HCT116 (cell line): Measurements from ENCODE around the gene KANK2. TPM values are rescaled to one million over a fixed set of nuclear protein-coding genes. Genes with fewer than 3 reads are reported as not detected.

Source experiments
- ATAC-seq: fragments of 200-7000 bp; cut with Tn5 transposase; 2 replicates; pipeline ENCODE4 v1.9.1; 2020; ENCODE audit warnings: mild to moderate bottlenecking, moderate library complexity
- BruUV-seq: library from RNA; stranded (reverse); fragments of 400-500 nt; replicated peaks from 2 replicates; lab custom pipeline; 2021; lab: Mats Ljungman, UMichigan
- CTCF ChIA-PET: fragments of 300-600 bp; sonication (Branson Sonifier 250); formaldehyde crosslinking; loops from one replicate; lab custom pipeline; 2021; ENCODE audit warnings: antibody characterized with exemption; lab: Charles Lee
- POLR2A ChIA-PET: fragments of 300-600, 350-600 bp; sonication (Branson Sonifier 250); formaldehyde crosslinking; loops from one replicate; lab custom pipeline; 2021; ENCODE audit warnings: antibody characterized with exemption; lab: Charles Lee
- RAD21 ChIA-PET, 2 experiments: fragments of 300-600 bp; sonication (Branson Sonifier 250); formaldehyde crosslinking; loops; one replicate each; lab custom pipeline; 2023; ENCODE audit warnings: low total read pairs in 2 of 2; ENCODE audit not compliant: uncharacterized antibody in 2 of 2, unreplicated experiment in 2 of 2, low non-redundant PET in 1 of 2; lab: Charles Lee
- DNase-seq: peaks from one replicate; pipeline ENCODE4 v3.0.0-alpha.2; 2010; ENCODE audit warnings: low read depth, low spot score
- H2AFZ ChIP-seq: fragments of 200-600 bp; shearing (Covaris generic), sonication (generic); 2 replicates; pipeline ENCODE4 v1.6.1; 2017; ENCODE audit warnings: low read depth, mixed run types, mixed read lengths, antibody characterized with exemption, low read length; ENCODE audit not compliant: poor library complexity, severe bottlenecking
- H3K27ac ChIP-seq: 2 replicates; pipeline ENCODE4 v1.5.1; 2012; ENCODE audit warnings: low read depth, low read length
- H3K27me3 ChIP-seq: fragments of 200-600 bp; sonication (generic); 2 replicates; pipeline ENCODE4 v1.6.1; 2016; ENCODE audit warnings: mixed run types, low read length, mixed read lengths; ENCODE audit not compliant: insufficient read depth
- H3K36me3 ChIP-seq, 2 experiments: fragments of 200-500 bp in 1 of 2; fragments of 200-600 bp in 1 of 2; sonication (Bioruptor generic) in 1 of 2; sonication (generic) in 1 of 2; 2 replicates each; pipeline versions ENCODE4 v1.5.1 to v1.6.1; 2014 to 2016; ENCODE audit warnings: low read length in 2 of 2, inconsistent platforms in 1 of 2, mixed read lengths in 1 of 2, mixed run types in 1 of 2; ENCODE audit not compliant: insufficient read depth in 2 of 2, control insufficient read depth in 1 of 2
- H3K4me1 ChIP-seq, 2 experiments: fragments of 200-600 bp in 1 of 2; sonication (generic) in 1 of 2; 2 replicates each; pipeline versions ENCODE4 v1.5.1 to v1.6.1; 2012 to 2017; ENCODE audit warnings: low read length in 2 of 2, inconsistent platforms in 1 of 2, mild to moderate bottlenecking in 1 of 2, mixed read lengths in 1 of 2, mixed run types in 1 of 2, moderate library complexity in 1 of 2; ENCODE audit not compliant: insufficient read depth in 2 of 2, control insufficient read depth in 1 of 2
- H3K4me2 ChIP-seq: fragments of 200-600 bp; sonication (generic); 2 replicates; pipeline ENCODE4 v1.6.1; 2017; ENCODE audit warnings: mixed run types, low read length, mixed read lengths
- H3K4me3 ChIP-seq, 2 experiments: fragments of 200-600 bp in 1 of 2; sonication (generic) in 1 of 2; replicated peaks in 1 of 2; 2 replicates each; pipeline ENCODE4 v1.5.1; 2011 to 2016; ENCODE audit warnings: low read length in 2 of 2, control low read depth in 1 of 2, low read depth in 1 of 2, mild to moderate bottlenecking in 1 of 2, mixed read lengths in 1 of 2, mixed run types in 1 of 2
- H3K79me2 ChIP-seq: fragments of 200-600 bp; sonication (generic); 2 replicates; pipeline ENCODE4 v1.6.1; 2017; ENCODE audit warnings: mild to moderate bottlenecking, mixed run types, low read length, moderate library complexity, mixed read lengths; ENCODE audit not compliant: insufficient read depth
- H3K9ac ChIP-seq: fragments of 200-600 bp; sonication (generic); 2 replicates; pipeline ENCODE4 v1.6.1; 2016; ENCODE audit warnings: low read length, mixed read lengths
- H3K9me2 ChIP-seq: fragments of 200-600 bp; sonication (generic), shearing (Covaris generic); 2 replicates; pipeline ENCODE4 v1.6.1; 2017; ENCODE audit warnings: mixed run types, mild to moderate bottlenecking, moderate library complexity; ENCODE audit not compliant: insufficient read depth
- H3K9me3 ChIP-seq, 2 experiments: fragments of 200-500 bp in 1 of 2; fragments of 200-600 bp in 1 of 2; sonication (Bioruptor generic) in 1 of 2; sonication (generic) in 1 of 2; 2 replicates each; pipeline ENCODE4 v1.6.1; 2014 to 2017; ENCODE audit warnings: low read length in 2 of 2, mixed read lengths in 2 of 2, inconsistent platforms in 1 of 2, low read depth in 1 of 2, mild to moderate bottlenecking in 1 of 2, mixed run types in 1 of 2, moderate library complexity in 1 of 2; ENCODE audit not compliant: control insufficient read depth in 1 of 2, insufficient read depth in 1 of 2
- H4K20me1 ChIP-seq: fragments of 200-600 bp; sonication (generic), shearing (Covaris generic); 2 replicates; pipeline ENCODE4 v1.6.1; 2017; ENCODE audit warnings: mixed run types, mild to moderate bottlenecking, moderate library complexity; ENCODE audit not compliant: insufficient read depth
- CEBPB ChIP-seq: IDR thresholded peaks from 2 replicates; pipeline ENCODE4 v1.6.1; 2012; ENCODE audit warnings: low read depth
- EGR1 ChIP-seq: IDR thresholded peaks from 2 replicates; pipeline ENCODE4 v1.6.1; 2012; ENCODE audit warnings: low read depth
- ELF1 ChIP-seq: IDR thresholded peaks from 2 replicates; pipeline ENCODE4 v1.6.1; 2012; ENCODE audit warnings: low read depth, borderline replicate concordance
- EZH2phosphoT487 ChIP-seq: fragments of 200-600 bp; IDR thresholded peaks from 2 replicates; pipeline ENCODE4 v1.6.1; 2018; ENCODE audit warnings: antibody characterized with exemption, borderline replicate concordance
- FOSL1 ChIP-seq: IDR thresholded peaks from 2 replicates; pipeline ENCODE4 v1.6.1; 2012; ENCODE audit warnings: low read depth
- JUND ChIP-seq: IDR thresholded peaks from 2 replicates; pipeline ENCODE4 v1.6.1; 2012
- MAX ChIP-seq: IDR thresholded peaks from 2 replicates; pipeline ENCODE4 v1.6.1; 2012
- POLR2A ChIP-seq: IDR thresholded peaks from 2 replicates; pipeline ENCODE4 v1.7.0; 2011; ENCODE audit warnings: borderline replicate concordance; ENCODE audit not compliant: insufficient read depth, insufficient read length; ENCODE audit errors: extremely low read depth
- POLR2AphosphoS5 ChIP-seq: IDR thresholded peaks from 2 replicates; pipeline ENCODE4 v1.6.1; 2011; ENCODE audit warnings: mild to moderate bottlenecking, low read depth, low read length, moderate library complexity
- RAD21 ChIP-seq: IDR thresholded peaks from 2 replicates; pipeline ENCODE4 v1.6.1; 2012; ENCODE audit warnings: low read depth, mild to moderate bottlenecking
- REST ChIP-seq: IDR thresholded peaks from 2 replicates; pipeline ENCODE4 v1.6.1; 2012; ENCODE audit warnings: low read depth
- SIN3A ChIP-seq: IDR thresholded peaks from 2 replicates; pipeline ENCODE4 v1.6.1; 2012; ENCODE audit warnings: low read depth
- SP1 ChIP-seq: IDR thresholded peaks from 2 replicates; pipeline ENCODE4 v1.6.1; 2012; ENCODE audit warnings: low read depth
- SRF ChIP-seq: IDR thresholded peaks from 2 replicates; pipeline ENCODE4 v1.6.1; 2012; ENCODE audit warnings: low read depth
- TCF7L2 ChIP-seq: IDR thresholded peaks from 2 replicates; pipeline ENCODE4 v1.7.0; 2011; ENCODE audit warnings: borderline replicate concordance, inconsistent platforms; ENCODE audit not compliant: insufficient read depth, insufficient read length; ENCODE audit errors: extremely low read depth
- ZBTB33 ChIP-seq: IDR thresholded peaks from 2 replicates; pipeline ENCODE4 v1.6.1; 2011; ENCODE audit warnings: mild to moderate bottlenecking, low read length, moderate library complexity; ENCODE audit not compliant: insufficient replicate concordance; ENCODE audit errors: extremely low read depth
- ZFX ChIP-seq: fragments of 450-650 bp; IDR thresholded peaks from 2 replicates; pipeline ENCODE4 v1.6.1; 2017
- ZNF274 ChIP-seq: fragments of 200-500 bp; sonication (Bioruptor generic); IDR thresholded peaks from 2 replicates; pipeline ENCODE4 v1.6.1; 2014; ENCODE audit warnings: mild to moderate bottlenecking, low read depth, low read length, inconsistent platforms
- intact Hi-C: fragments of 100-400 bp; cut with micrococcal nuclease; formaldehyde crosslinking; loops from 2 replicates; pipeline ENCODE4 v1.10.0; 2022
- total RNA-seq: library from RNA; stranded (reverse); gene quantifications from one replicate; pipeline ENCODE4 v1.2.1, GENCODE V29; 2021; ENCODE audit not compliant: unreplicated experiment
- TF ChIP-seq, protein P1 (sequence below), 3 experiments: fragments of 200-600 bp in 1 of 3; sonication (generic) in 1 of 3; IDR thresholded peaks in 2 of 3; conservative IDR thresholded peaks in 1 of 3; 2 replicates each; pipeline ENCODE4 v1.5.1; 2012 to 2017; ENCODE audit warnings: low read depth in 2 of 3, low read length in 2 of 3, antibody characterized with exemption in 1 of 3, borderline replicate concordance in 1 of 3, control low read depth in 1 of 3, mild to moderate bottlenecking in 1 of 3, mixed read lengths in 1 of 3, mixed run types in 1 of 3, moderate library complexity in 1 of 3; ENCODE audit not compliant: insufficient read depth in 1 of 3

KANK2 gene
- total RNA-seq, 1 experiment from 2014 or later: 43.6 TPM

GRCh38 chr19:11166281-11167142 lies 30.8 kb downstream of the KANK2 start:
- no peak for ATAC-seq
- ChIA-PET CTCF (no interaction called here), RAD21 (no interaction called here), POLR2A (no interaction called here)
- BruUV-seq: no TSS peak
- no peak for DNase-seq
- Histone ChIP-seq H3K79me2 (no peaks in the 10 kb centered on the region), H3K9ac (no peak overlapping the region), H3K27ac (no peak overlapping the region), H4K20me1 (no peaks in the 10 kb centered on the region)
- TF ChIP-seq SRF: no peak
- TF ChIP-seq ZBTB33: no peak
- no peak for TF ChIP-seq JUND
- TF ChIP-seq CEBPB: no peak
- TF ChIP-seq EGR1: no peak
- TF ChIP-seq RAD21: no peak
- TF ChIP-seq POLR2A: no peak
- no peak for TF ChIP-seq ZNF274
- TF ChIP-seq TCF7L2: no peak
- no peak for TF ChIP-seq SIN3A
- TF ChIP-seq FOSL1: no peak
- TF ChIP-seq EZH2phosphoT487: no peak
- TF ChIP-seq, protein P1, sequence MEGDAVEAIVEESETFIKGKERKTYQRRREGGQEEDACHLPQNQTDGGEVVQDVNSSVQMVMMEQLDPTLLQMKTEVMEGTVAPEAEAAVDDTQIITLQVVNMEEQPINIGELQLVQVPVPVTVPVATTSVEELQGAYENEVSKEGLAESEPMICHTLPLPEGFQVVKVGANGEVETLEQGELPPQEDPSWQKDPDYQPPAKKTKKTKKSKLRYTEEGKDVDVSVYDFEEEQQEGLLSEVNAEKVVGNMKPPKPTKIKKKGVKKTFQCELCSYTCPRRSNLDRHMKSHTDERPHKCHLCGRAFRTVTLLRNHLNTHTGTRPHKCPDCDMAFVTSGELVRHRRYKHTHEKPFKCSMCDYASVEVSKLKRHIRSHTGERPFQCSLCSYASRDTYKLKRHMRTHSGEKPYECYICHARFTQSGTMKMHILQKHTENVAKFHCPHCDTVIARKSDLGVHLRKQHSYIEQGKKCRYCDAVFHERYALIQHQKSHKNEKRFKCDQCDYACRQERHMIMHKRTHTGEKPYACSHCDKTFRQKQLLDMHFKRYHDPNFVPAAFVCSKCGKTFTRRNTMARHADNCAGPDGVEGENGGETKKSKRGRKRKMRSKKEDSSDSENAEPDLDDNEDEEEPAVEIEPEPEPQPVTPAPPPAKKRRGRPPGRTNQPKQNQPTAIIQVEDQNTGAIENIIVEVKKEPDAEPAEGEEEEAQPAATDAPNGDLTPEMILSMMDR (IDR thresholded peaks at IDR 0.05 in 2 of 3, conservative IDR thresholded peaks at IDR 0.05 in 1 of 3; ENCODE audit: borderline replicate concordance in 1 of 3, insufficient read depth in 1 of 3, low read depth in 2 of 3, low read length in 2 of 3): no peak
- TF ChIP-seq MAX: no peak
- no peak for TF ChIP-seq REST
- no peak for TF ChIP-seq SP1
- no peak for TF ChIP-seq ELF1
- no peak for TF ChIP-seq ZFX
- no peak for TF ChIP-seq POLR2AphosphoS5
- TF ChIP-seq, all 23 proteins: peak for 0
- Histone ChIP-seq H3K27me3 (no peaks in the 10 kb centered on the region), H2AFZ (no peak overlapping the region), H3K4me1 (peaks cover 0 to 16% of the 10 kb centered on the region in 2 experiments; a peak in 1 of 4 replicates), H3K9me3 (no peaks in the 10 kb centered on the region), H3K9me2 (no peaks in the 10 kb centered on the region), H3K4me2 (no peak overlapping the region), H3K36me3 (peaks cover 0 to 3% of the 10 kb centered on the region in 2 experiments; a peak in 2 of 4 replicates), H3K4me3 (no peak overlapping the region)
- intact Hi-C loops: no loop called here
